Loucy (cell line): Measurements from ENCODE around the gene PCLO.

Experiments
- CTCF ChIP-seq: fragments of 200-600 bp; sonication (generic); conservative IDR thresholded peaks from 2 replicates; pipeline ENCODE4 v1.5.1; 2014; ENCODE audit warnings: mild to moderate bottlenecking, antibody characterized with exemption, low read length
- EZH2phosphoT487 ChIP-seq: fragments of 200-600 bp; IDR thresholded peaks from 2 replicates; pipeline ENCODE4 v1.6.1; 2018; ENCODE audit warnings: antibody characterized with exemption, mild to moderate bottlenecking, moderate library complexity, borderline replicate concordance

GRCh38 chr7:83058667-83059066 is 104.0 kb downstream of the PCLO start:
- no peak for TF ChIP-seq EZH2phosphoT487
- no peak for TF ChIP-seq CTCF
